WERI-Rb-1 (cell line): ENCODE measurements around the gene FAM162B.

Experiments used
- DNase-seq: peaks from one replicate; pipeline ENCODE4 v3.0.0-alpha.2; 2020
- H3K27ac ChIP-seq: fragments of 250-450 bp; sonication (Bioruptor Pico); 2 replicates; pipeline ENCODE4 v1.5.1; 2020; ENCODE audit warnings: mild to moderate bottlenecking, moderate library complexity
- H3K27me3 ChIP-seq: fragments of 250-450 bp; sonication (Bioruptor Pico); 2 replicates; pipeline ENCODE4 v1.5.1; 2021; ENCODE audit warnings: mild to moderate bottlenecking, low read depth, moderate library complexity; ENCODE audit not compliant: insufficient read depth, severe bottlenecking
- H3K36me3 ChIP-seq: fragments of 250-450 bp; sonication (Bioruptor Pico); 2 replicates; pipeline ENCODE4 v1.5.1; 2020; ENCODE audit warnings: mild to moderate bottlenecking, moderate library complexity
- H3K4me3 ChIP-seq: 2 replicates; pipeline ENCODE4 v1.5.1; 2011; ENCODE audit warnings: low read depth, mild to moderate bottlenecking, control low read depth, low read length
- H3K9me3 ChIP-seq: fragments of 250-450 bp; sonication (Bioruptor Pico); 2 replicates; pipeline ENCODE4 v1.5.1; 2021; ENCODE audit warnings: mild to moderate bottlenecking, moderate library complexity; ENCODE audit not compliant: severe bottlenecking
- TF ChIP-seq, protein P1 (sequence below): IDR thresholded peaks from 2 replicates; pipeline ENCODE4 v1.5.1; 2011; ENCODE audit warnings: low read depth, mild to moderate bottlenecking, control low read depth, inconsistent platforms, low read length

Gene FAM162B

DNA sequence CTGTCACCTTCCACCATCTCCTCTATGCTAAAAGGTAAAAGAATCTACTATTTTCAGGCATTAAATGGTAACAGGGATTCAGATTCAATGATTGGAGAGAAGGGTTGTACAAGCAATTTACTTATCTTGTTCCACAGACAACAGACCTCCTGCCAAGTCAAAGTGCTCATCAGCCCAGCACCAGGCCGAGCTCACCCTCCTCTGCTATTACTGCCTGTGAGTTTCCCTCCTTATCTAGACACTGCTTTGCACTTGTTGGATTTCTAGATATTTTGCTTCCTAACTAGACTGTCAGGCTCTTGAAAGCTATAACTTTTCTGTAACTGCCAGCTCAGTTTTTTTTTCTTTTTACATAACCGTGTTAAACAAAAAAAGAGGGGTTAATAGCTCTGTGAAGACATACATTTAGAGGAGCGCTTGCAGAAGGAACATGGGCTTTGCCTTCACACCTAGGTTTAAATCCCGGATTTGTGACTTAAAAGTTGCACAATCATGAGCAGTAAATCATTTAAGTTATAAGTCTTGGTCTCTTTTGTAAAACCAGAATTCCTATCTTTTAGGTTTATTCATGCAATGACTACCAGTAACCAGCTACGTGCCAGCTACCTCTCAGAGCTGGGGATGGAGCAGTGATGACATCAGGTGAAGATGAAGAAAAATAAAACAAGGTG lies 1.1 kb upstream of the FAM162B start:
- no peaks in the 10 kb centered on the region for H3K9me3 ChIP-seq
- no peak overlapping the region for H3K4me3 ChIP-seq
- no peak for DNase-seq
- TF ChIP-seq, protein P1, sequence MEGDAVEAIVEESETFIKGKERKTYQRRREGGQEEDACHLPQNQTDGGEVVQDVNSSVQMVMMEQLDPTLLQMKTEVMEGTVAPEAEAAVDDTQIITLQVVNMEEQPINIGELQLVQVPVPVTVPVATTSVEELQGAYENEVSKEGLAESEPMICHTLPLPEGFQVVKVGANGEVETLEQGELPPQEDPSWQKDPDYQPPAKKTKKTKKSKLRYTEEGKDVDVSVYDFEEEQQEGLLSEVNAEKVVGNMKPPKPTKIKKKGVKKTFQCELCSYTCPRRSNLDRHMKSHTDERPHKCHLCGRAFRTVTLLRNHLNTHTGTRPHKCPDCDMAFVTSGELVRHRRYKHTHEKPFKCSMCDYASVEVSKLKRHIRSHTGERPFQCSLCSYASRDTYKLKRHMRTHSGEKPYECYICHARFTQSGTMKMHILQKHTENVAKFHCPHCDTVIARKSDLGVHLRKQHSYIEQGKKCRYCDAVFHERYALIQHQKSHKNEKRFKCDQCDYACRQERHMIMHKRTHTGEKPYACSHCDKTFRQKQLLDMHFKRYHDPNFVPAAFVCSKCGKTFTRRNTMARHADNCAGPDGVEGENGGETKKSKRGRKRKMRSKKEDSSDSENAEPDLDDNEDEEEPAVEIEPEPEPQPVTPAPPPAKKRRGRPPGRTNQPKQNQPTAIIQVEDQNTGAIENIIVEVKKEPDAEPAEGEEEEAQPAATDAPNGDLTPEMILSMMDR: no peak
- no peak overlapping the region for H3K27ac ChIP-seq
- no peaks in the 10 kb centered on the region for H3K36me3 ChIP-seq
- H3K27me3 ChIP-seq: peaks cover 3% of the 10 kb centered on the region

DNA sequence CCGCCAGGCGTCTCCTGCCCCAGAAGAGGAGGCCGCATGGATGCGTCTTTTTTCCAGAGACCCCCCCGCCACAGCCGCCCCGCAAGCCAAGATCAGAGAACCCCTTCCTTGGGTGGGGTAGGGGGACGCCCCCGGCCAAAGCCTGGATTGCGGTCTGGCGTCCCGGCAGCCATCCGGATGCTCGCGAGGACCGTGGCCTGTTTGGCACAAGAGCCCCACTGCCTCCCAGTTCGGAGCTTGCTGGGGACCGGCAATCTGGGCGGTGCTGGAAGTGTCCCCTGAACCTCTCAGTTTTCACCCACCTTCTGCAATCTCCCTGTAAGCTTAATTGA lies 924 bp downstream of the FAM162B start:
- H3K27ac ChIP-seq: no peak overlapping the region
- no peak for DNase-seq
- no peaks in the 10 kb centered on the region for H3K36me3 ChIP-seq
- TF ChIP-seq, protein P1: no peak
- peak overlapping the region; percentile 59 for H3K4me3 ChIP-seq
- H3K27me3 ChIP-seq: peaks cover 3% of the 10 kb centered on the region
- no peaks in the 10 kb centered on the region for H3K9me3 ChIP-seq

DNA sequence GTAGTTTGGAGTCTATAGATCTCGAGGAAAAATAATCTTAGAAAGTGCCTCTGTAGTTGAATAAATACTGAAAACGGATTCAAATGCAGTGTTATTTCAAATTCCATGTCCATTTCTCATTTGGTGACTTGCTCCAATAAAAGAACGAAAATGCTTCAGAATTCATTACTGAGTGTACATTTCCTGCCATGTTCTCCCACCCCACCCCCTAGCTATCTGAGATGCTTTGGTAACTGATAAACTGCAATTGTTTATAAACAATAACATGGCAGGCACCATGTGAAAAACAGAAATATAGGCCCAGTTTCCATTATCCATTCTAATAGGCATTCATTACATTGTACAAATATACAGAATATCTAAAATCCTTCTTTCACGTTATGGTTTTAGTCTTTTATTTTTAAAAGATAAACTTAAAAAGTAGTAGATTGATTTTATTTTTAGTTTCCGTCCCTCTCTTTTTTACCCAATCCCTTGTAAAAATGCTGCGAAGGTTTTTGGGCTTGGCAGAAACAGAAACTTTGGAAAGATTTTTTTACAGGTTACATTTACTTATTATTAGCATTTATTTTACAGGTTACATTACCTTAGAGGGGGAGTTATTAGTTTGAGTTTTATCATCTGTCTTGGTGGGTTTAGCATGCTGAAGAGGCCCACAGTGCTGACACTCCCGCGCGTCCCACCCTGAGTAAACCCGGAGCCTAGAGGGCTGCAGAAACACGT lies 1.5 kb downstream of the FAM162B start:
- H3K36me3 ChIP-seq: no peaks in the 10 kb centered on the region

DNA sequence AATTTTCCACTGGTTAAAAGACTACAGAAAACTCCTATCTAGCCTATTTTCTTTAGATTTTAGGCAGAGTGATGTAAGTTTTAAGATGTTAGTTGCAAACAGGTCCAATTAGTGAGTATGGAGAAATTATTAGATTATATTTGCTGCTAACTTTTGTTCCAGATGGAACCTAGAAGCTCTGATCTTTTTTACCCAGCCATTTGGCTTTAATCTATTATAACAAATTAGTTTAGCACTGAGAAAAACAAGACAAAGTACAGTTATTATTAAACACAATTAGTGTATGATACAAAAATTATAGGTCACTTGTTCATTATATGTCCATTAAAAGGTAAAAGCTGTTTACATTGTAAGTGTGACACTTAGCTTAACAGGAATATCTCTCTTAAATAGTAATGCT lies 2.5 kb downstream of the FAM162B start:
- TF ChIP-seq, protein P1: no peak
- no peak overlapping the region for H3K4me3 ChIP-seq
- H3K27ac ChIP-seq: no peak overlapping the region
- H3K9me3 ChIP-seq: no peaks in the 10 kb centered on the region
- H3K36me3 ChIP-seq: no peaks in the 10 kb centered on the region
- DNase-seq: no peak
- peaks cover 3% of the 10 kb centered on the region for H3K27me3 ChIP-seq

More for the DNA sequence above, 1.5 kb downstream of the FAM162B start:
- H3K4me3 ChIP-seq: no peak overlapping the region
- no peaks in the 10 kb centered on the region for H3K9me3 ChIP-seq
- DNase-seq: no peak
- H3K27me3 ChIP-seq: peaks cover 3% of the 10 kb centered on the region
- TF ChIP-seq, protein P1: no peak
- no peak overlapping the region for H3K27ac ChIP-seq

DNA sequence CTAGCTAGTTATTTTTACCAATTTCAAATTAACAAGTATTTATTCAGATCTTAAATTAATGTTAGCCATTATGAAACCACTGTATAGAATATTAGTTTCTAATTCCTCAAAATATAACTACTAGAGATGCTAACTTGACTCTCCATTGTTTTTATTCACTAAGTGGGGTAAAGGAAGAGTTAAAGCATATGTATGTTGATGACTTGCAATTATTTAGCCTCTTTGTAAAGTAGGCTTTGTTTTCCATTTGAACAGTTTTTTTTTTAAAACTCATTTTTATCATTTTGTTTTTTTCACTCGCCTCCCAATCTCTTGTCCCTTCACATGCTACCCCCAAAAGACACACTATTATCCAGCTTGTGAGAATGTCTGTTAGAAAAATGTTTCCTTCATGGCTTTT lies 3.3 kb downstream of the FAM162B start:
- Histone ChIP-seq H3K27ac (no peak overlapping the region), H3K36me3 (no peaks in the 10 kb centered on the region), H3K4me3 (no peak overlapping the region), H3K27me3 (peaks cover 3% of the 10 kb centered on the region), H3K9me3 (no peaks in the 10 kb centered on the region)
- no peak for DNase-seq
- TF ChIP-seq, protein P1: no peak

DNA sequence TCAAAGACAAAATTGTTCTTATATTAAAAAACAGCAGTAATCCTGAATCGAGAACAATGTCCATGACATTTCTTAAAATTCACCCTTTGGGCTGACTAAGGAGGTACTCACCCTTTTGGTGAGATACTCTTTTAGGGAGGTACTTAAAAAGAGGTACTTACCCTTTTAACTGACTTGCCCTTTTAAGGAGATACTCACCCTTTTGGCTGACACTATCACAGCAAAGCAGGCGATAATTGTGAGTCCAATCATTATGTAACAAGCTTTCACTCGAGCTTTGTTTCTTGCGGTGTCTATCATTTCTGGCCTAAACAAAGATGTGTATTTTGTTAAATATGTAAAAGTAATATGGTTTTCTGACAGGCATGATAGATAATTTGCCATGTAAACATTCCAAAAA lies 3.7 kb downstream of the FAM162B start:
- H3K27me3 ChIP-seq: peaks cover 3% of the 10 kb centered on the region
- no peak for DNase-seq
- no peak overlapping the region for H3K4me3 ChIP-seq
- TF ChIP-seq, protein P1: no peak
- H3K9me3 ChIP-seq: no peaks in the 10 kb centered on the region
- H3K27ac ChIP-seq: no peak overlapping the region
- H3K36me3 ChIP-seq: no peaks in the 10 kb centered on the region
